Naive thymus-derived CD4-positive, alpha-beta T cell (primary cell): ENCODE data around the gene ANKRD36C. TPM values are rescaled to one million over a fixed set of nuclear protein-coding genes. Genes with fewer than 3 reads are reported as not detected.
A peak's percentile ranks its signal among the peaks of the same experiment; 100 is the strongest.
"Not testable (repeated sequence)": the region's sequence is repeated elsewhere in the genome, so short reads cannot be mapped to it uniquely, and the experiment has no call there.

ENCODE experiments used
- ATAC-seq: fragments of 150-1000 bp; cut with Tn5 transposase; 2 replicates; pipeline ENCODE4 v1.10.0; 2021; ENCODE audit warnings: mild to moderate bottlenecking, moderate library complexity
- CTCF ChIA-PET: fragments of 350-600 bp; sonication (Branson Sonifier 250); formaldehyde crosslinking; loops from one replicate; lab custom pipeline; 2021; ENCODE audit warnings: antibody characterized with exemption; lab: Charles Lee
- POLR2A ChIA-PET: fragments of 350-600 bp; sonication (Branson Sonifier 250); formaldehyde crosslinking; loops from one replicate; lab custom pipeline; 2021; ENCODE audit warnings: antibody characterized with exemption, inconsistent platforms; lab: Charles Lee
- DNase-seq, 9 donors: peaks; one replicate each; pipeline versions ENCODE4 v3.0.0 to v3.0.0-alpha.2; 2020 to 2022; ENCODE audit warnings: mixed read lengths in 1 of 9
- H3K27ac ChIP-seq: one replicate; pipeline ENCODE4 v1.7.0; 2013; ENCODE audit warnings: mild to moderate bottlenecking, low read depth, low read length, moderate library complexity
- H3K27me3 ChIP-seq, 2 donors: one replicate each; pipeline ENCODE4 v1.7.0; 2013; ENCODE audit warnings: low read length in 2 of 2, mild to moderate bottlenecking in 2 of 2, moderate library complexity in 2 of 2; ENCODE audit not compliant: control insufficient read depth in 2 of 2, insufficient read depth in 2 of 2
- H3K36me3 ChIP-seq, 3 experiments: 1 replicate in 2 of 3; 2 replicates in 1 of 3; pipeline ENCODE4 v1.7.0; 2013; ENCODE audit warnings: low read length in 3 of 3, mild to moderate bottlenecking in 3 of 3, moderate library complexity in 1 of 3; ENCODE audit not compliant: insufficient read depth in 3 of 3, control insufficient read depth in 2 of 3
- H3K4me1 ChIP-seq, 2 donors: one replicate each; pipeline ENCODE4 v1.7.0; 2013; ENCODE audit warnings: low read length in 2 of 2, mild to moderate bottlenecking in 2 of 2, moderate library complexity in 1 of 2; ENCODE audit not compliant: control insufficient read depth in 2 of 2, insufficient read depth in 2 of 2
- H3K4me3 ChIP-seq: 2 replicates; pipeline ENCODE4 v1.7.0; 2013; ENCODE audit warnings: mild to moderate bottlenecking, low read length
- H3K9me3 ChIP-seq, 3 experiments: 1 replicate in 2 of 3; 2 replicates in 1 of 3; pipeline ENCODE4 v1.7.0; 2013; ENCODE audit warnings: low read length in 3 of 3; ENCODE audit not compliant: control insufficient read depth in 2 of 3
- H3K27ac Mint-ChIP-seq, 9 donors: one replicate each; pipeline ENCODE4 v1.8.0; 2020 to 2022; ENCODE audit warnings: mixed read lengths in 9 of 9, mild to moderate bottlenecking in 8 of 9, moderate library complexity in 5 of 9, inconsistent platforms in 2 of 9
- H3K27me3 Mint-ChIP-seq, 5 donors: one replicate each; pipeline ENCODE4 v1.8.0; 2021 to 2022; ENCODE audit warnings: mixed read lengths in 5 of 5, mild to moderate bottlenecking in 1 of 5
- H3K36me3 Mint-ChIP-seq, 5 donors: one replicate each; pipeline ENCODE4 v1.8.0; 2020 to 2022; ENCODE audit warnings: mixed read lengths in 5 of 5, mild to moderate bottlenecking in 3 of 5, inconsistent platforms in 1 of 5
- H3K4me1 Mint-ChIP-seq, 7 donors: one replicate each; pipeline ENCODE4 v1.8.0; 2020 to 2022; ENCODE audit warnings: mixed read lengths in 7 of 7, mild to moderate bottlenecking in 3 of 7, inconsistent platforms in 1 of 7
- H3K4me3 Mint-ChIP-seq, 10 donors: one replicate each; pipeline ENCODE4 v1.8.0; 2020 to 2022; ENCODE audit warnings: mild to moderate bottlenecking in 10 of 10, mixed read lengths in 10 of 10, moderate library complexity in 6 of 10, inconsistent platforms in 2 of 10
- H3K9me3 Mint-ChIP-seq, 11 donors: one replicate each; pipeline ENCODE4 v1.8.0; 2020 to 2022; ENCODE audit warnings: mixed read lengths in 11 of 11, mild to moderate bottlenecking in 4 of 11, inconsistent platforms in 1 of 11, moderate library complexity in 1 of 11
- intact Hi-C, 2 donors: fragments of 100-400 bp; cut with micrococcal nuclease; formaldehyde crosslinking; loops; one replicate each; pipeline ENCODE4 v1.15.1; 2023
- polyA plus RNA-seq, 2 donors: library from polyadenylated mRNA; unstranded; fragments of 300-500 nt; fragmentation: Illumina TruSeq; gene quantifications; one replicate each; pipeline ENCODE4 v1.2.3, GENCODE V29; 2021
- total RNA-seq, 6 experiments: library from RNA in 5 of 6; stranded (reverse) in 5 of 6; gene quantifications; 1 replicate in 5 of 6; 2 replicates in 1 of 6; pipeline ENCODE4 v1.2.3 and lab custom pipeline; 2021 to 2026

ANKRD36C gene
- total and polyA plus RNA-seq, 7 experiments from 2014 or later: 12.7 to 96.9 (median 74.8) TPM

DNA sequence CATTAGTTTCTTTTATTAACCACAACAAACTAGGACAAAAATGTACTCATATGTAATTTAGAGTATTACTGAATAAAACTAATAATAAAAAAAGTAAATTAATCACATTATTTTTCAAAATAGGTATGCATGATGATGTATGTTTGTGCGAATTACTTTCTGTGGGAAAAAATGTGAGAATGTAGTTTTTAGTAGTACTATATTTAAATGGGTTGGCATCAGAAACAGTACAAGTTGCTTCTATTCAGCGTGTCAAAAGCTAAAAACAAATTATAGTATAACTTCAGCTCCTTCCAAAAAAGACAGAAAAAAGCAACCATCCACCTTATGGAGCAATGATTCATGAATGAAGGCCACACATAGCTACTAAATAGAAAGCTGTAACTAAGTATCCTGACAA lies 40.0 kb downstream of the ANKRD36C start:
- H3K4me1 Mint-ChIP-seq, H3K27me3 Mint-ChIP-seq, H3K4me3 Mint-ChIP-seq, H3K9me3 ChIP-seq, H3K36me3 ChIP-seq, POLR2A ChIA-PET, H3K4me3 ChIP-seq, H3K27ac ChIP-seq, ATAC-seq, H3K4me1 ChIP-seq, CTCF ChIA-PET, H3K27ac Mint-ChIP-seq, intact Hi-C loops, H3K9me3 Mint-ChIP-seq, DNase-seq, H3K27me3 ChIP-seq: not testable (repeated sequence)
- H3K36me3 Mint-ChIP-seq: peaks cover 0 to 30% (median 9%) of the 10 kb centered on the region in 5 donors

DNA sequence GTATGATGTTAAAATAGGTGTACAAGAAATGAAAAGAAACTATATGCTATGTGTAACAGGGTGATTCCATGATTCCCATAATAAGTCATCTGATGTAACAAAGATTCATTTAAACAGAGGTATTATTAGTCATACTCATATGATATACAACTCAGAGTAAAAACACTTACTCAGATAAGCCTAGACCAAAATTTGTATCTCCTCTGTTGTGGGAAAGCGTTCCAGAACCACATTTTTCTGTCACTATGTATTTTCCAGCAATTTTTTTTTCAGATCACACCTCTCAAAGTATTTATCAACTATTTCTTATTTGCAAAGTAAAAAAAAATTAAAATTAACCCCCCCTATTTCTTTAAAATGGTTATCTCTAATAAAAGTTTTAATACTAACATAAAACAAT lies 43.6 kb downstream of the ANKRD36C start:
- H3K4me3 Mint-ChIP-seq, H3K4me1 ChIP-seq, H3K4me1 Mint-ChIP-seq, intact Hi-C loops, H3K27ac ChIP-seq, ATAC-seq, H3K36me3 ChIP-seq, H3K27me3 Mint-ChIP-seq, CTCF ChIA-PET, H3K9me3 ChIP-seq, H3K27ac Mint-ChIP-seq, POLR2A ChIA-PET, DNase-seq, H3K9me3 Mint-ChIP-seq, H3K27me3 ChIP-seq, H3K4me3 ChIP-seq: not testable (repeated sequence)
- H3K36me3 Mint-ChIP-seq: peaks cover 4 to 33% (median 10%) of the 10 kb centered on the region in 5 donors

DNA sequence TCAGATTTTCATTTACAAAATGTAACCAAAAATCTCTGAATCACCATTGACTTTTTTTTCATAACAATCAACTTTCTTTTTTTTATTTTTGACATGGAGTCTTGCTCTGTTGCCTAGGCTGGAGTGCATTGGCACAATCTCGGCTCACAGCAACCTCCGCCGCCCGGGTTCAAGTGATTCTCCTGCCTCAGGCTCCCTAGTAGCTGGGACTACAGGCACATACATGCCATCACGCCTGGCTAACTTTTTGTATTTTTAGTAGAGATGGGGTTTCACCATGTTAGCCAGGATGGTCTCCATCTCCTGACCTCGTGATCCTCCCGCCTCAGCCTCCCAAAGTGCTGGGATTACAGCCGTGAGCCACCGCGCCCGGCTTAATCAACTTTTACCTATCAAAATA lies 51.7 kb downstream of the ANKRD36C start:
- H3K27ac Mint-ChIP-seq, H3K9me3 Mint-ChIP-seq, DNase-seq, H3K9me3 ChIP-seq, ATAC-seq, H3K4me1 ChIP-seq, POLR2A ChIA-PET, H3K27ac ChIP-seq, H3K27me3 ChIP-seq, H3K27me3 Mint-ChIP-seq, H3K4me3 ChIP-seq, H3K4me1 Mint-ChIP-seq, H3K36me3 ChIP-seq, H3K4me3 Mint-ChIP-seq, intact Hi-C loops, CTCF ChIA-PET: not testable (repeated sequence)
- H3K36me3 Mint-ChIP-seq: peaks cover 7 to 39% (median 16%) of the 10 kb centered on the region in 5 donors

DNA sequence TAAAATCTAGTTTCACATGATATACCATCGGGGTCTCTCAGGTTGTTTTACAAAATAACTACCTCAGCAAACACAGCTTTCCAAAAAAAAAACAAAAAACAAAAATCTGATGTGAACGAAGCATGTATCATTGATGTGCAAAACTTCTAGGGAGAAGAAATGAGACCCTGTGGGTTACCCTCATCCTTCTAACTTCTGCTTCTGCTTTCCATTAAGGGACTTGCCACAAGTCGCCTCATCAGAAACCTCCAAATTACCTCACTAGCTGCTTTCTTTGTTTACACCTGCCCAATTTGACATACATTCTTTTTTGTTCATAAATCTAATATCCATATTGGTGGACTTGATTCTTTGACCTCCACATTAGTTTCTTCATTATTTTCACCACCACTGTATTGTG lies 60.9 kb downstream of the ANKRD36C start:
- CTCF ChIA-PET, H3K4me1 ChIP-seq, H3K4me3 Mint-ChIP-seq, H3K27ac Mint-ChIP-seq, DNase-seq, ATAC-seq, H3K27ac ChIP-seq, H3K36me3 ChIP-seq, H3K27me3 ChIP-seq, H3K4me3 ChIP-seq, H3K27me3 Mint-ChIP-seq, H3K4me1 Mint-ChIP-seq, H3K9me3 Mint-ChIP-seq, POLR2A ChIA-PET, H3K9me3 ChIP-seq, intact Hi-C loops: not testable (repeated sequence)
- H3K36me3 Mint-ChIP-seq: peaks cover 5 to 50% (median 30%) of the 10 kb centered on the region in 5 donors

DNA sequence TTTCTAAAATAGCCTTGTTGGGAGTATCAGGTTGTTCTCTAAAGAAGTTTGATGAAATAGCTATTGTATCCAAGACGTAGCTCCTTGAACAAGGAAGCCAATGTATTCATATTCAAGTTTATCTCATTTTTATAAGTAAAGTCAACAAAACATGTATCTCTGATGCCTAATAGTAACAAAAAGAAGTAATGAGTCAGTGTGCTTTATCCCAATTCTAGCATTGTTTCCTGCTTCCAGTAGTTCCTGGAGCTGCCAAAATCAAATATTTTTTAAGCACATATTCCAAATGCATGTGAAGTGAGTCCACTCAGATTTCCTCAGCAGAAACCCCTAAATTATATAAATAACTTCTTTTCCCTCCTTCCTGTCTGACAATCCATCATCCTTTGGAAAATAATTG lies 74.6 kb downstream of the ANKRD36C start:
- intact Hi-C loops, H3K4me1 Mint-ChIP-seq, H3K9me3 Mint-ChIP-seq, H3K4me3 ChIP-seq, H3K4me1 ChIP-seq, POLR2A ChIA-PET, H3K27ac ChIP-seq, H3K9me3 ChIP-seq, CTCF ChIA-PET, H3K36me3 ChIP-seq, ATAC-seq, H3K4me3 Mint-ChIP-seq, H3K27me3 Mint-ChIP-seq, DNase-seq, H3K27ac Mint-ChIP-seq, H3K27me3 ChIP-seq: not testable (repeated sequence)
- H3K36me3 Mint-ChIP-seq: peaks cover 27 to 67% (median 46%) of the 10 kb centered on the region in 5 donors

DNA sequence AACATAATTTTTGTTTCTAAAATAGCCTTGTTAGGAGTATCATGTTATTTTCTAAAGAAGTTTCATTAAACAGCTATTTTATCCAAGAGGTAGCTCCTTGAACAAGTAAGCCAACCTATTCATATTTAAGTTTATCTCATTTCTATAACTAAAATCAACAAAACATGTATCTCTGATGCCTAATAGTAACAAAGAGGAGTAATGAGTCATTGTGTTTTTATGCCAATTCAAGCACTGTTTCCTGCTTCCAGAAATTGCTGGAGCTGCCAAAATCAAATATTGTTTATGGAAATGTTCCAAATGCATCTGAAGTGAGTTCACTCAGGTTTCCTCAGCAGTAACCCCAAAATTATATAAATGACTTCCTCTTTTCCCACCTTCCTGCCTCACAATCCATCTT lies 76.5 kb downstream of the ANKRD36C start:
- H3K9me3 ChIP-seq, H3K9me3 Mint-ChIP-seq, CTCF ChIA-PET, H3K27ac ChIP-seq, H3K4me1 Mint-ChIP-seq, intact Hi-C loops, POLR2A ChIA-PET, DNase-seq, ATAC-seq, H3K27me3 Mint-ChIP-seq, H3K4me1 ChIP-seq, H3K36me3 ChIP-seq, H3K4me3 ChIP-seq, H3K27ac Mint-ChIP-seq, H3K4me3 Mint-ChIP-seq, H3K27me3 ChIP-seq: not testable (repeated sequence)
- H3K36me3 Mint-ChIP-seq: peaks cover 28 to 76% (median 49%) of the 10 kb centered on the region in 5 donors

DNA sequence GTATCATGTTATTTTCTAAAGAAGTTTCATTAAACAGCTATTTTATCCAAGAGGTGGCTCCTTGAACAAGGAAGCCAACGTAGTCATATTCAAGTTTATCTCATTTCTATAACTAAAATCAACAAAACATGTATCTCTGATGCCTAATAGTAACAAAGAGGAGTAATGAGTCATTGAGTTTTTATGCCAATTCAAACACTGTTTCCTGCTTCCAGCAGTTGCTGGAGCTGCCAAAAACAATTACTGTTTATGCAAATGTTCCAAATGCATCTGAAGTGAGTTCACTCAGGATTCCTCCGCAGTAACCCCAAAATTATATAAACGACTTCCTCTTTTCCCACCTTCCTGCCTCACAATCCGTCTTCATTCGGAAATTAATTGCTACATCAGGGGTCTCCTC lies 80.2 kb downstream of the ANKRD36C start:
- Mint-ChIP-seq H3K27ac (peak overlapping the region in 1 of 9 donors; percentile 35), H3K36me3 (peaks cover 16 to 51% (median 28%) of the 10 kb centered on the region in 5 donors)
- POLR2A ChIA-PET, H3K4me1 Mint-ChIP-seq, H3K4me1 ChIP-seq, DNase-seq, H3K27me3 Mint-ChIP-seq, H3K27me3 ChIP-seq, ATAC-seq, H3K9me3 Mint-ChIP-seq, CTCF ChIA-PET, intact Hi-C loops, H3K4me3 Mint-ChIP-seq, H3K9me3 ChIP-seq, H3K27ac ChIP-seq, H3K4me3 ChIP-seq, H3K36me3 ChIP-seq: not testable (repeated sequence)
